Activated naive CD4-positive, alpha-beta T cell (primary cell): Measurements from ENCODE around the gene CD1E.
"Not testable (repeated sequence)": the region's sequence is repeated elsewhere in the genome, so short reads cannot be mapped to it uniquely, and the experiment has no call there.

Experiments used
- DNase-seq, 4 experiments: peaks; one replicate each; lab custom pipeline; 2025; lab: John Stamatoyannopoulos, UW

CD1E gene

GRCh38 chr1:158362941-158363340 is 9.2 kb downstream of the CD1E start:
- DNase-seq, result no peak

GRCh38 chr1:158366783-158367182 is 13.1 kb downstream of the CD1E start:
- no peak for DNase-seq

- DNase-seq, result no peak
Measured at GRCh38 chr1:158371188-158371953, 17.7 kb downstream of the CD1E start.

GRCh38 chr1:158374101-158374500 is 20.4 kb downstream of the CD1E start:
- not testable (repeated sequence) for DNase-seq

GRCh38 chr1:158374860-158375259 is 21.2 kb downstream of the CD1E start:
- DNase-seq, result no peak

GRCh38 chr1:158390331-158390730 is 36.6 kb downstream of the CD1E start:
- no peak for DNase-seq

- no peak for DNase-seq
Measured at GRCh38 chr1:158391099-158391498, 37.4 kb downstream of the CD1E start.

GRCh38 chr1:158393476-158393875 is 39.8 kb downstream of the CD1E start:
- no peak for DNase-seq

GRCh38 chr1:158396646-158397045 is 43.0 kb downstream of the CD1E start:
- DNase-seq, result no peak

GRCh38 chr1:158398818-158399514 is 45.3 kb downstream of the CD1E start, which contains the start of gene OR10T2:
TSS of gene OR10T2 (minus strand) at chr1:158399466. CDS start at chr1:158399466, 0 bp downstream.
- DNase-seq, result no peak

GRCh38 chr1:158400871-158401270 is 47.2 kb downstream of the CD1E start:
- DNase-seq, result no peak

GRCh38 chr1:158407092-158407491 is 53.4 kb downstream of the CD1E start:
- DNase-seq, result no peak
